HG02588 (cell line): ENCODE results near the gene ASTN1.
A peak's percentile ranks its signal among the peaks of the same experiment; 100 is the strongest.

Experiments used
- ATAC-seq: cut with Tn5 transposase; IDR thresholded peaks from one replicate; pipeline ENCODE4 v1.9.1; 2021; ENCODE audit warnings: mild to moderate bottlenecking, moderate library complexity; ENCODE audit not compliant: unreplicated experiment

Gene ASTN1

GRCh38 chr1:177164380-177165068 is at the start of gene ASTN1:
Gene ASTN1 (minus strand): TSS chr1:177164712. CDS start chr1:177164676, 36 bp downstream.
- no peak for ATAC-seq

DNA sequence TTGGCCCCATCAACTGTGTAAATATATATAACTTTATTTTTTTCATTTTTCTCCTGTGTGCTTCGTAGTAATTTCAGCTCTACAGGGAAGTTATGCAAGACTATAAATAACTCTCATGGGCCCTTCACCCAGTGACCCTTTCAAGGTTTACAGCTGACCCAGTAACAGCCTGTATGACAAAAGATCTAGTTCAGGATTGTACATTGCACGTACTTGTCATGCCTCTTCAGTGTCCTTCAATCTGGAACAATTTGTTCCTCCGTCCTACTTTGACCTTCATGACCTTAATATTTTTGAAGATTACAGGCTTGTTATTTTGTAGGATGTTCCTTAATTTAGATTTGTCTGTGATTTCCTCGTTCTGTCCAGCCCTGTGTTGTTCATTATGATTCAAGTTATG is 46.7 kb upstream of the ASTN1 start:
- no peak for ATAC-seq

GRCh38 chr1:177210071-177210470 is 45.6 kb upstream of the ASTN1 start:
- no peak for ATAC-seq

DNA sequence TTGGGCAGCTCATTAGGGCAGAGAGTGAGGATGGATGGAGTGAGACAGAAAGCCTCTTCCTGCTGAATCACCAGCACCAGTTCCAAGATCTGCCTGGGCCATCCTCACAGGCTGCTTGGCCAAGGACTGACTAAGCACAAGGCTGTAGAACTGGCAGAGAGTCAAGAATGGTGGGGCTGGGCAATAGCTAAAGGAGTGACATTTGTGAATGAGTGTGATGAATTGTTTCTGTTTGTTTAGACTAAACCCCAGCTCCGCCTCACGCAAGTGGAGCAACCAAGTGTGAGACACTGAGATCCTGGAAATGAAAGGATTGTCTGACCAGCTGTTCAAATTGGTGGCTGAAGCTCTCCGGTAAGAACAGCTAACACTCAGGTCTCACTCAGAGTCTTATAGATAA is 44.8 kb upstream of the ASTN1 start:
- no peak for ATAC-seq

DNA sequence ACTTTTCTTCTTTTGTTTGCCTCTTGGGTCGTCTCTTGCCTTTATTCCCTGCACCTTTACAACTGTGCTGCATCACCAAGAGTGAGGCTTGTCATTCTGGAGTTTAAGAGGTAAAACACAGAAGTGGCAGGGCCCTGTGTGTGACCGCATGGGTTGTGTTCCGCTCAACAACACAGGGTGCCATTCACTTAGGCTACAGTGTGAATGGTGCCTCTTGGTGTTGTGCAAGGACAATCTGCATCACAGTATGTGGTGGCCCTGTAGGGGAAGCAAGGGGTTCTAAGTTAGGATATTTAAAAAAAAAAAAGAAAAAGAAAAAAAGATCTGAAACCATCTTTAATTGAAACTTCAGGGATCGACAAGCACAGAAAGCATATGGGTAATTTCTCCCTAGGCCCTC is 44.4 kb upstream of the ASTN1 start:
- ATAC-seq: no peak

GRCh38 chr1:177206831-177207355 is 42.4 kb upstream of the ASTN1 start:
- ATAC-seq: no peak

GRCh38 chr1:177200290-177200689 is 35.8 kb upstream of the ASTN1 start:
- ATAC-seq: no peak

DNA sequence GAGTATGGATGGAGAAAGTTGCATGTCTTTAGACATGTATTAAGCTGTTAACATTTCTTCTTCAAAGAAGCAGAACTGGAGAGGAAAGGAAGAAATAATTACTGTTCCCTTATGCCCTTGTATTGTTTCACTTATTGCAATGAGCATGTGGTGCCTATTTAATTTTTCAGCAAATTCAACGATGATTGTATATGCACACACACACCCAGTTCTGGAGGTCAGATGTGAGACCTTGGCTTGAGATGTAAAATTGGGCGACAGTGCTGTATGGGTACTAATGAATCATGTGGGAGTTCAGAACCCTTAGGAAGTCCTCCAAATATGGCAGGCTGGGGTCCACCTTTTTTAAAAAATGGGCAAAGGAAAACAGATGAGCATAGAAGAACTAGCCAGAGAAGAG is 33.7 kb upstream of the ASTN1 start:
- ATAC-seq: no peak

DNA sequence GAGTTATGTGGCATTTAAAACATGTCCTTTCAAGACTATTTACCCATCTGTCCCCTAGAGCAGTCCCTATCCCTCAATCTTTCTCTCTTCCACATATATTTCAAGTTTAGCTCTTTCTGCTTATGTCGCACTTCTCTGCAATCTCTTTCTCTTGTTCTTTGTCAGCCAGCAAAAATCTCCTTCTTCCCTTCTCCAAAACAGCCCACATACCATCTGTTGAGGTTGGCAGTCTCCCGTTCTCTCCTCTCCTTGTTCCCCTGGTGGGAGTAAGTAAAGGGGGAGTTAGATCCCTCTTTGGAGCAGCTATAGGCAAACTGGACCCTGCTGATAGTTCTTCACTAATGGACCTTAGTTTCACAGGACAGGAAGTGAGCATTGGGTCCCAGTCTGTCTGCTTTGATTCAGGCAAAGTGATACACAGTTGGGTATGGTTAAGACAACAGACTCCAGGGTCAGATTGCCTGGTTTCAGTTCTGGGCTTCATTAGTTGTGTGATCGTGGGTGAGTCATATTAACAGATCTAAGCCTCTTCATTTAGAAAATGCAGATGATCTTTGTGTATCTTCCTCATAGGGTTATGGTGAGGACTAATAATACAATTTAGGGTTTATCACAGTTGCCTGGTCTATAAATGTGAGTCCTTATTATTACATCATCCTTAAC is 25.9 kb upstream of the ASTN1 start:
- no peak for ATAC-seq

GRCh38 chr1:177186639-177187038 is 22.1 kb upstream of the ASTN1 start:
- ATAC-seq: no peak

DNA sequence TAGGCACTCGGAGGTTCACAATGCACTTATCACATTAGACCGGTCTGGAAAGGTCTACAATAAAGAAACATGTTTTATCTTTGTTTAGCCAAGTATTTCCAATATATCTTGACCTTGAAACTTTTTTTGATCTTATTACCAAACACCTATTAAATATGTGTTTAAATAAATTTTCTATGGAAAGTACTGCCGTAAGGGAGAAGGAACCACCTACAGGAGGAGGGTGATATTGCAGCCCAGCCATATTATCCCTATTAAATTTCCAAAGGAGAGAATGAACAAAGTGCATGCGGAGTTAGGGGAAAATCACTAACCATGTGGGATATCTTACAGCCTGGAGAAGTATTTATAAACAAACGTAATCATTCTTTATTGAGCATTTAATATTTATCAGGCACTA is 20.7 kb upstream of the ASTN1 start:
- ATAC-seq: no peak

DNA sequence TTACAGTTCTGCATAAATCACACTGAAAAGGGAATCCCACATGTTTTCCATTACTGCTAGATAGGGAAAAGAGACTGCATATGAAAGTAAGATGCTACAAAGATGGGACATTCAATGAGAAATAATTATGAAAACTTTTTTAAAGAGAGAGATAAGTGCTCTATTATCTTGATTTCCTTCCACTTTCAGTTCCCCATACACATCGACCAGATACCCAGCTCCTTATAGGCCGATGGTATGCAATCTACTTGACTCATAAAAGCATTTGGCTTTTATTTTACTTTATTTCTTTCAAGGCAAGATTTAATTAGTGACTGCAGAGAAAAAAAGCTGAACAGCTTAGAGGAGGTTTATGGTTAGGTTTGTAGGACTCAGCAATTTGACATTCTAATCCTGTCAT is 19.3 kb upstream of the ASTN1 start:
- no peak for ATAC-seq

GRCh38 chr1:177181631-177182291 is 17.2 kb upstream of the ASTN1 start:
- peak; percentile 76 for ATAC-seq

DNA sequence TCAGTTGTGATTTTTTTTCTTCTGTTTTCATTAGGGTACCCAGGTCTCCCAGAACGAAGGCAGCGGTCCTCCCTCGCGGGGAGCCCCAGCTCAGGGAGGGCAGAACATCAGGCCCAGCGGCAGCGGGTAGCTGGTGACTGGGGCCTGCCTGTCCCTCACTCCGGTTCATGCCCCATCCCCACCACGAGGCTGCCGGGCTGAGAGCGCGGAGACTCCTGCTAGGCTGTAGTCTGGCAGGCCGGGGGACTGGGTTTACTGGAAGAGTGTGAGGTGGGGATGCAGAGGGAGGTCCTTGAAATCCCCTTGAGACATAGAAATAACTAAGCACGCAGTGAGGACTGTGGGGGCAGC is 16.7 kb upstream of the ASTN1 start:
- ATAC-seq: peak; percentile 12

DNA sequence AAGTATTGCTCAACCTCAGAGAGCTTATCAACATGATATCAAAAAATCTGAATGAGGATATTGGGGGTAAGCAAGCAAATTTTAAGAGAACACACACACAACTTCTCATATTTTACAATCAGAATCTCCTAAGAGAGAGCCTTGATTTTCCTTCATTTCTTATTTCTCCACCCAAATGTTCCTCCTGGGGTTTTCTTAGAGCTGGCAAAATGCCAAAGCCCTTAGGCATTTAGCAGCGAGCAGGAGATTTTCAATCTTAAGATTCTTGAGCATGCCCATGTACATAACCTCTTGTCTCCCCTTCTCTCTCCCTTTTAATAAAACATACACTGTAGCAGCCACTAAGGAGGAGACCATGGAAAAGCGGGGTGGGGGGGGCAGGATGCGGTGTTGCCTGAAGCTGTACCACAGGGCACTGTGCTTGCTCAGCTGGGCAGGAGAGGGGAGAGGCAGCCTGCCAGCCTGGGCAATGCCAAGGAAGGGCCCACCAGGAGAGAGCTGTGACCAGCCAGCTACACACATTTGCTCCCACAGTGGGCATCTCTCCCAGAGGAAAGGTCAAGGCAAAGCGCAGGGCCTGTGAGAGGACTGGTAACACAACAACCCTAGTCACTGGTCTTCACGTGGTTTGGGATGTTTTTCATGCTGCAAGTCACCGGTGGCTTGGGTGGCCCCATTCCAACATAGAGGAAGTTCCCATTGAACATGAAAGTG is 10.6 kb upstream of the ASTN1 start:
- ATAC-seq: no peak

GRCh38 chr1:177173976-177174375 is 9.5 kb upstream of the ASTN1 start:
- ATAC-seq: no peak

DNA sequence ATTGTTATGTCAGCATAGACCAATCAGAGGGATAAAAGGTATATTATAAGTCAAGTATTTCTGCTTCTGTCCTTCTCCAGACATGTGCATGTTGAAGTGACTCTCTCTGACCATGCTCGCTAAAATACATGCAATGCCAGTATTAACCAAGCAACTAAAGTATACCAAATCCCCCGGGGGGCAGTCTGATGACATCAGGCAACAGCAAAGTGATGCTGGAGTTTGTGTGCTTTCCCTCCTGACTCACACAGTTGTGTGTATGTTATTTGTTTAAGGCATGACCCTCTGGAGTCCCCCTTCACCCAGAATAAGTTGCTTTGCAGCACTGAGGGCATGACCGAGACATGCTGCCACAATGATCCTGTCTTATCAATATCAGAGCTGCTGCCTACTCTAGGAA is 8.4 kb upstream of the ASTN1 start:
- no peak for ATAC-seq

DNA sequence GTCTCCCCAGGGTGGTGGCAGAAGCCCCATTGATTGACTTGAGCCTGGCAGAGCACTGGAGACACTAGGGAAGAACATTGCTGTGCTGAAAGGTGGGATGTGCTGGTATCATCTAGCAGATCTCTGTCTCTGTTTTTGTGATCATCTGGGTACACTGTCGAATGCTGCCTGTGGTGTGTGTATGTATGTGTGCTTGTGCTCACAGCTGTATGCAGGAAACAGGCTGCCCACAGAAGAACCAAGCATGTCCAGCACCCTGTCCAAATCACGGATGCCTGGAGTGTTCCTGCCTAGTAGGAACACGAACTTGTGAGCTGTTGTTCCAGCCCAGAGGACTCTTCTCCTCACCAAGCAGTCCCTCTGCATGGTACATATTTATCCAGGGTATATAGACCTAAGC is 7.8 kb upstream of the ASTN1 start:
- no peak for ATAC-seq

- no peak for ATAC-seq
Measured at GRCh38 chr1:177171536-177172123, 7.1 kb upstream of the ASTN1 start.

DNA sequence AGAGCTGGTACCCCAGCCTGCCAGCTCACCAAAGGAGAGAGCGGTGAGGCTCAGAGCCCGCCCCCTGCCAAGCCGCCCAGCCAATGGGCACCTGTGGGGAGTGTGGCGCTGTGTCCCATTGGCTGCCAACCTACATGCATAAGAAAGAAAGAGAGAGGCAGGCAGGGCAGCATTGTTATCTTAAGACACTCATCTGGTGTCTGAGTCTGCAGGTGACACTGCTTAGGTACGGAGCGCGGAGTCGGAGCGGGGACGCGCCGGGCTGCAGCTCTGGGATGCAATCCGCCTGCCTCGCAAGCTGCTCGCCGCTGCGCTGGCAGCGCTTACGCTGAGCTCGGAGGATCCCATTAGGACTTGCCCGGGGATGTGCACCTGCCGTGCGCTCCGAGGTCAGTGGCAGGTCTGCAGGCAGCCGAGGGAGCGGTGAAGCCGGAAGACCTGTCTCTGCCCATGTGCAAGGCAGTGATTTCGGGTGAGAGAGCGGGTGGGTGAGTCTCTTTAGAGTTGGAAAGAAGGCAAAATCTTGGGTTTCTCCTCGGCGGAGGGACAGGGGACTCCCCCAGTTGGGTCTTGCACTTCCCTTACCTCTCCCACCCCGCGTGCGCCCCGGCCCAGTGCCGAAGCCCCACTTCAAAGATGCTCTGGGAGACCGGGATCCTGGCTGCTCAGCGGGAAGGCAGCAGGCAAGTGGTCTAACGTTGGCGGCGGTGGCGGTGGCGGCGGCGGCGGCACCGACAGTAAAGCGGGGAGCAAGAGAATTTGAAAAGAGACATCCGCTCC is 6.4 kb upstream of the ASTN1 start, which contains the start of gene BRINP2:
Gene BRINP2 (plus strand): TSS at position 203 of the 780 bp plus-strand sequence. CDS start 58,919 bp downstream, outside the sequence.
- peak; percentile 92 for ATAC-seq
